ENCODE measurements around the gene FHL2. TPM values are rescaled to one million over a fixed set of nuclear protein-coding genes. Genes with fewer than 3 reads are reported as not detected.

FHL2 gene
- total and polyA plus RNA-seq, 2 of the 13 experiments (the other 11 are each of a cell fraction or from before 2014, with no cell fraction given): 1.9 to 74.8 TPM

- TF ChIP-seq RFXANK (CRISPR knock-in tag; IDR thresholded peaks at IDR 0.05) (no peak), HOXD1 (CRISPR knock-in tag; IDR thresholded peaks at IDR 0.05) (no peak)
- Histone ChIP-seq H3K79me2 (ENCODE audit: insufficient read depth, low read length) (peaks cover 91% of the 10 kb centered on the region), H3K27ac (ENCODE audit: extremely low read length, insufficient read depth, low read length) (no peak overlapping the region), H4K20me1 (ENCODE audit: insufficient read depth, low read length) (peaks cover 6% of the 10 kb centered on the region; the same call in 1 of the 2 replicates), H2AFZ (ENCODE audit: low read length) (no peak overlapping the region), H3K9me3 (ENCODE audit: low read length) (no peaks in the 10 kb centered on the region), H3K36me3 (replicated peaks in 1 of 2; ENCODE audit: control insufficient read depth in 1 of 2, insufficient read depth in 2 of 2, low read length in 2 of 2) (peaks cover 7 to 30% of the 10 kb centered on the region in 2 experiments), H3K4me3 (replicated peaks in 1 of 3; ENCODE audit: insufficient read depth in 1 of 3, low read depth in 2 of 3, low read length in 3 of 3) (no peak overlapping the region), H3K9ac (ENCODE audit: insufficient read depth, low read depth, low read length) (no peak overlapping the region), H3K4me1 (ENCODE audit: insufficient read depth, low read length) (peaks cover 33% of the 10 kb centered on the region), H3K27me3 (ENCODE audit: control insufficient read depth in 1 of 2, insufficient read depth in 2 of 2, low read length in 2 of 2) (no peaks in the 10 kb centered on the region; a peak in 1 of 5 replicates), H3K4me2 (ENCODE audit: low read depth, low read length) (no peak overlapping the region)
- DNase-seq (ENCODE audit: low spot score) (no peak), FAIRE-seq (no peak), ATAC-seq (no peak)
- BruUV-seq (replicated peaks): no TSS peak
- 98% methylated on average over 4 of the region's 4 CpGs for WGBS (ENCODE audit: low lambda C conversion rate)
- intact Hi-C loops (cut with micrococcal nuclease; ENCODE audit: unreplicated experiment): no loop called here
- CTCF ChIA-PET (ENCODE audit: low intra/inter-chr PET ratio, low total read pairs): no interaction called here
- POLR2A ChIA-PET: no interaction called here
- in situ Hi-C loops (cut with HindIII; ENCODE audit: extremely low pct_ligation_motif_present, low pct_unique_long_range_greater_than_20kb): loop anchor here (25.0 kb wide), 1 partner anchor 863 kb away; the partner anchor contains the start of gene UXS1
Observed at GRCh38 chr2:105324732-105325131, 74.1 kb downstream of the FHL2 start.

- Histone ChIP-seq H3K9ac (ENCODE audit: insufficient read depth, low read depth, low read length) (no peak overlapping the region), H4K20me1 (ENCODE audit: insufficient read depth, low read length) (peaks cover 6% of the 10 kb centered on the region; the same call in 1 of the 2 replicates), H2AFZ (ENCODE audit: low read length) (no peak overlapping the region), H3K4me2 (ENCODE audit: low read depth, low read length) (no peak overlapping the region), H3K9me3 (ENCODE audit: low read length) (no peaks in the 10 kb centered on the region), H3K4me1 (ENCODE audit: insufficient read depth, low read length) (peaks cover 33% of the 10 kb centered on the region), H3K27me3 (ENCODE audit: control insufficient read depth in 1 of 2, insufficient read depth in 2 of 2, low read length in 2 of 2) (no peaks in the 10 kb centered on the region; a peak in 1 of 5 replicates), H3K79me2 (ENCODE audit: insufficient read depth, low read length) (peaks cover 92% of the 10 kb centered on the region), H3K27ac (ENCODE audit: extremely low read length, insufficient read depth, low read length) (no peak overlapping the region), H3K36me3 (replicated peaks in 1 of 2; ENCODE audit: control insufficient read depth in 1 of 2, insufficient read depth in 2 of 2, low read length in 2 of 2) (peaks cover 7 to 30% of the 10 kb centered on the region in 2 experiments), H3K4me3 (replicated peaks in 1 of 3; ENCODE audit: insufficient read depth in 1 of 3, low read depth in 2 of 3, low read length in 3 of 3) (no peak overlapping the region)
- DNase-seq (ENCODE audit: low spot score) (no peak), ATAC-seq (no peak), FAIRE-seq (no peak)
- CTCF ChIA-PET (ENCODE audit: low intra/inter-chr PET ratio, low total read pairs): no interaction called here
- POLR2A ChIA-PET: no interaction called here
- BruUV-seq (replicated peaks): no TSS peak
- in situ Hi-C loops (cut with HindIII; ENCODE audit: extremely low pct_ligation_motif_present, low pct_unique_long_range_greater_than_20kb) (no loop called here), intact Hi-C loops (cut with micrococcal nuclease; ENCODE audit: unreplicated experiment) (no loop called here)
- WGBS (ENCODE audit: low lambda C conversion rate): 94% methylated on average over 4 of the region's 4 CpGs
- TF ChIP-seq ZFP36 (IDR thresholded peaks at IDR 0.05; ENCODE audit: borderline replicate concordance, low read depth, low read length, partially characterized antibody) (no peak), NFAT5 (CRISPR knock-in tag; IDR thresholded peaks at IDR 0.05) (no peak), ZNF512B (CRISPR knock-in tag; IDR thresholded peaks at IDR 0.05; ENCODE audit: borderline replicate concordance) (no peak), U2AF1 (optimal IDR thresholded peaks at IDR 0.05; ENCODE audit: low read depth, low read length) (no peak), TBX3 (IDR thresholded peaks at IDR 0.05; ENCODE audit: borderline replicate concordance) (no peak), POLR2G (IDR thresholded peaks at IDR 0.05; ENCODE audit: low read depth, low read length) (no peak), SAFB2 (CRISPR knock-in tag; IDR thresholded peaks at IDR 0.05; ENCODE audit: borderline replicate concordance, low read depth) (no peak)
- TF ChIP-seq, protein P1, sequence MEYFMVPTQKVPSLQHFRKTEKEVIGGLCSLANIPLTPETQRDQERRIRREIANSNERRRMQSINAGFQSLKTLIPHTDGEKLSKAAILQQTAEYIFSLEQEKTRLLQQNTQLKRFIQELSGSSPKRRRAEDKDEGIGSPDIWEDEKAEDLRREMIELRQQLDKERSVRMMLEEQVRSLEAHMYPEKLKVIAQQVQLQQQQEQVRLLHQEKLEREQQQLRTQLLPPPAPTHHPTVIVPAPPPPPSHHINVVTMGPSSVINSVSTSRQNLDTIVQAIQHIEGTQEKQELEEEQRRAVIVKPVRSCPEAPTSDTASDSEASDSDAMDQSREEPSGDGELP (IDR thresholded peaks at IDR 0.05; ENCODE audit: borderline replicate concordance, low read depth): no peak
Observed at GRCh38 chr2:105324101-105324500, 74.8 kb downstream of the FHL2 start.

Measured in HepG2 (cell line).